ENCODE results near the gene SNRNP27. TPM values are rescaled to one million over a fixed set of nuclear protein-coding genes. Genes with fewer than 3 reads are reported as not detected.
"Not testable (repeated sequence)": the region's sequence is repeated elsewhere in the genome, so short reads cannot be mapped to it uniquely, and the experiment has no call there.

SNRNP27 gene
- polyA plus RNA-seq, 1 experiment: 14.3 TPM

GRCh38 chr2:69947325-69947931 lies 53.7 kb downstream of the SNRNP27 start:
- POLR2A ChIA-PET: no interaction called here
- no peak for TF ChIP-seq CTCF (IDR thresholded peaks at IDR 0.05; ENCODE audit: insufficient read depth, low read depth, low read length)
- CTCF ChIA-PET: interaction anchor here (0.6 to 1.9 kb wide), 3 partner anchors 8 to 24 kb away, joined by 3 to 5 read pairs (median 3); no protein-coding TSS in a partner anchor
- Histone ChIP-seq H3K27me3 (ENCODE audit: control insufficient read depth, insufficient read depth, low read length) (no peaks in the 10 kb centered on the region), H3K36me3 (ENCODE audit: control insufficient read depth, insufficient read depth, low read length) (peaks cover 2% of the 10 kb centered on the region; the same call in 1 of the 2 replicates), H3K4me3 (ENCODE audit: low read depth, low read length) (no peak overlapping the region)
- no peak for DNase-seq (ENCODE audit: low read depth)

- TF ChIP-seq CTCF (IDR thresholded peaks at IDR 0.05; ENCODE audit: insufficient read depth, low read depth, low read length): no peak
- CTCF ChIA-PET: no interaction called here
- DNase-seq (ENCODE audit: low read depth): no peak
- Histone ChIP-seq H3K4me3 (ENCODE audit: low read depth, low read length) (no peak overlapping the region), H3K36me3 (ENCODE audit: control insufficient read depth, insufficient read depth, low read length) (peaks cover 2% of the 10 kb centered on the region; the same call in 1 of the 2 replicates), H3K27me3 (ENCODE audit: control insufficient read depth, insufficient read depth, low read length) (no peaks in the 10 kb centered on the region)
- POLR2A ChIA-PET: no interaction called here
These were observed 54.5 kb downstream of the SNRNP27 start for GRCh38 chr2:69948032-69948962.

GRCh38 chr2:69948963-69949645 lies 55.3 kb downstream of the SNRNP27 start:
- no peak for TF ChIP-seq CTCF (IDR thresholded peaks at IDR 0.05; ENCODE audit: insufficient read depth, low read depth, low read length)
- no peaks in the 10 kb centered on the region for H3K27me3 ChIP-seq (ENCODE audit: control insufficient read depth, insufficient read depth, low read length)
- ChIA-PET CTCF (no interaction called here), POLR2A (no interaction called here)
- no peak for DNase-seq (ENCODE audit: low read depth)
- no peaks in the 10 kb centered on the region for H3K36me3 ChIP-seq (ENCODE audit: control insufficient read depth, insufficient read depth, low read length)
- no peak overlapping the region for H3K4me3 ChIP-seq (ENCODE audit: low read depth, low read length)

GRCh38 chr2:69950241-69950640 lies 56.5 kb downstream of the SNRNP27 start:
- 0 out of 2 replicates have a peak, but pooled peaks cover 1% of the 10 kb centered on the region for H3K27me3 ChIP-seq (ENCODE audit: control insufficient read depth, insufficient read depth, low read length)
- TF ChIP-seq CTCF (IDR thresholded peaks at IDR 0.05; ENCODE audit: insufficient read depth, low read depth, low read length): no peak
- POLR2A ChIA-PET: no interaction called here
- CTCF ChIA-PET: no interaction called here
- no peak overlapping the region for H3K4me3 ChIP-seq (ENCODE audit: low read depth, low read length)
- no peak for DNase-seq (ENCODE audit: low read depth)
- H3K36me3 ChIP-seq (ENCODE audit: control insufficient read depth, insufficient read depth, low read length): no peaks in the 10 kb centered on the region

- CTCF ChIA-PET: interaction anchor here (0.6 kb wide), 1 partner anchor 16 kb away, joined by 4 read pairs; no protein-coding TSS in a partner anchor
- H3K4me3 ChIP-seq (ENCODE audit: low read depth, low read length); H3K27me3 ChIP-seq (ENCODE audit: control insufficient read depth, insufficient read depth, low read length); DNase-seq (ENCODE audit: low read depth); H3K36me3 ChIP-seq (ENCODE audit: control insufficient read depth, insufficient read depth, low read length); POLR2A ChIA-PET: not testable (repeated sequence)
These were observed 56.9 kb downstream of the SNRNP27 start for GRCh38 chr2:69950671-69951070.

Measured in BJ (cell line).